DMS 273 (cell line): ENCODE measurements around the gene SNX14.

Source experiments
- DNase-seq: peaks from one replicate; lab custom pipeline; 2025; ENCODE audit not compliant: unreplicated experiment; lab: John Stamatoyannopoulos, UW

The SNX14 gene

GRCh38 chr6:85516168-85516567 lies 77.5 kb downstream of the SNX14 start:
- DNase-seq: no peak

- no peak for DNase-seq
These were observed 87.1 kb downstream of the SNX14 start for GRCh38 chr6:85506441-85507093.

DNA sequence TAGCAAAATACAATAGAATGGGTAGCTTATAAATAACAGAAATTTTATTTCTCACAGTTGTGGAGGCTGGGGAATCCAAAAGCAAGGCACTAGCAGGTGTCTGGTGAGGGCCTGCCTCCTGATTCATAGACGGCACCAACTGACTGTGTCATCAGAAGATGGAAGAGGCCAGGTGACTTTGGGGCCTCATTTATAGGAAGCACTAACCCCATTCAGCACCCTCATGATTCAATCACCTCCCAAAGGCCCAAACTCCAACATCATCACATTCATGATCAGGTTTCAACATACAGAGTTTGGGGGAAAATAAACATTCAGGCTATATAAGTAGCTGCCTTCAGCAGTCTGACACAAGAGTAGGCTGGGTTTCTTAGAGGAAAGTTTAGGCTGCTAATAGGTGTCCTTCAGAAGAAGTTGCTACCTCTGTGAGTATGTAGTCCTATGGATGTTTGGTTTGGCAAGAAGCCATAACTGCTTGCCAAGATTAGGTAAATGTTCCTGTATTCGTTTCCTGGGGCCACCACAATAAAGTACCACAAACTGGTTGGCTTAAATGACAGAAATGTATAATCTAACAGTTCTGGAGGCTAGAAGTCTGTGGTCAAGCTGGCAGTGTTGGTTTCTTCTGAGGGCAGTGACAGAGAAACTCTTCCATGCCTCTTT lies 94.9 kb downstream of the SNX14 start:
- DNase-seq: peak; percentile 40

DNA sequence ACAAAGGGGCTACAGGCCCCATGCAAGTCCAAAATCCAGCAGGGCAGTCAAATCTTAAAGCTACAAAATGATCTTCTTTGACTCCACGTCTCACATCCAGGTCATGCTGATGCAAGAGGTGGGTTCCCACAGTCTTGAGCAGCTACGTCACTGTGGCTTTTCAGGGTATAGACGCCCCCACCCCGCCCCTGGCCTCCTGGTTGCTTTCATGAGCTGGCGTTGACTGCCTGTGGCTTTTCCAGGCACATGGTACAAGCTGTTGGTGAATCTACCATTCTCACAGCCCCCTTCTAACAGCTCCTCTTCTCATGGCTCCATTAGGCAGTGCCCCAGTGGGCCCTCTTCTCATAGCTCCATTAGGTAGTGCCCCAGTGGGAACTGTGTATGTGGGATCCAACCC lies 96.8 kb downstream of the SNX14 start:
- DNase-seq: no peak

DNA sequence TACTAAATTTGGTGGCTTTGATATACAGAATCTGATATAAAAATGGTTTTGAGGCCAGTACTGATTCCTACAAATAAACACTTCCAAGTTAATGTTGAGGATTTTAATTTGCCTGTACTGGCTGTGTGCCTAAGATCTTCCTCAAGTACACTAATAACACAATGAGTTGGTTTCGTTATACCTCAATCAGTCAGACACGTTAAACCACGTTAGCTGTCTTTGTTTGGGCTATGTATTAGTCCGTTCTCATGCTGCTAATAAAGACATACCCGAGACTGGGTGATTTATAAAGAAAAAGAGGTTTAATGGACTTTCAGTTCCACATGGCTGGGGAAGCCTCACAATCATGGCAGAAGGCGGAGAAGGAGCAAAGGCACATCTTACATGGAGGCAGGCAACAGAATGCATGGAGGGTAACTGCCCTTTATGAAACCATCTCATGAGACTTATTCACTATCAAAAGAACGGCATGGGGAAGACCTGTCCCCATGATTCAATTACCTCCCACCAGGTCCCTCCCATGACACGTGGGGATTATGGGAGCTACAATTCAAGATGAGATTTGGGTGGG lies 97.6 kb downstream of the SNX14 start:
- no peak for DNase-seq

- no peak for DNase-seq
These were observed 98.8 kb downstream of the SNX14 start for GRCh38 chr6:85494547-85495536.

DNA sequence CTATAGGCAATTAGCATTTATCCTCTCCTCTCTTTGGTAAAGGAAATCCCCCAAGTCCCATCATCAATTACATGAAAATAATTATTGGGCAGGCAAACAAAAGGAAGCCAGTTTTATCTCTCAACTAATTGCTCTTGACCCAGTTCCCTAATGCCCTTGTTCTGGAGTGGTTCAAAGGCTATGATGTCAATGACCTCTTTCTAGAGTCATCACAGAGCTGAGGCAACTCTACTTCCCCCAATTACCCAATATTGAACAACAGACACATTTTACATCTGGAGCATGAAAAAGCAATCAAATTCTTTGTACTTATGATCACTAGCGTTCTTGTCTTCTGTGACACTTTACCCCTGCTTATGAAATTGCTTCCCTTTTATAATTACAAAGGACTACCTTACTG lies 100.3 kb downstream of the SNX14 start:
- no peak for DNase-seq

DNA sequence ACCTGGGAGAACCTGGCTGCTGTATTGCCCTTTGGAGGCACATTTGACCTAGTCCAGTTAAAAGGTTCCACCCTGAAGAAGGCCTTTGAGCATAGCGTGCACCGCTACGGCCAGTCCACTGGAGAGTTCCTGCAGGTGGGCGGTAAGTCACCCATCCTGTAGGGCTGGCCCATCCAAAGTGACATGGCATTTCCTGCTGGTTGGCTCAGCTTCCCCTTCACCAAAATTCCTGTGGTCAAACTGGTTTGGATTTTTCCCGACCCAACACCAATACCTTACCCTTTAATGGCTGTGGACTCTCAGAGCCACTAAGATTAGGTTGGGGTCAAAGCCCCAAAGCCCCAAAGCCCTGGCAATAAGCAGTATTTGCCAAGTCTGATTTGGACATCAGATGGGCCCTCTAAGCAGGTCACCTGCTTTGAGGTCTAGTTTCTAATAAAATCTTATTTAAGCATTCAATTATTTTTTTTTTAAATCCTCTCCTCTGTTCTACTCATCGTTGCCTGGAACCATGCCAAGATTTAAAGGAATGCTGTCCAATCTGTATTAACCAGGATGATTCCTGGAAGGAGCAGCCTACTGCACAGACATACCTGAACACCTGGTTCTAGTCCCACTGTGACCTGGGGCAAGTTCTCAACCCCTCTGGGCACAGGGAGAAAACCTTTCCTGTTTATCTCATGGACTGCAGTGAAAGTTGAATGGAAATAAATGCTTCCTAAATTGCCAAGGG lies 103.0 kb downstream of the SNX14 start:
- peak; percentile 8 for DNase-seq

- peak; percentile 95 for DNase-seq
These were observed 108.7 kb downstream of the SNX14 start for GRCh38 chr6:85484948-85485347.

DNA sequence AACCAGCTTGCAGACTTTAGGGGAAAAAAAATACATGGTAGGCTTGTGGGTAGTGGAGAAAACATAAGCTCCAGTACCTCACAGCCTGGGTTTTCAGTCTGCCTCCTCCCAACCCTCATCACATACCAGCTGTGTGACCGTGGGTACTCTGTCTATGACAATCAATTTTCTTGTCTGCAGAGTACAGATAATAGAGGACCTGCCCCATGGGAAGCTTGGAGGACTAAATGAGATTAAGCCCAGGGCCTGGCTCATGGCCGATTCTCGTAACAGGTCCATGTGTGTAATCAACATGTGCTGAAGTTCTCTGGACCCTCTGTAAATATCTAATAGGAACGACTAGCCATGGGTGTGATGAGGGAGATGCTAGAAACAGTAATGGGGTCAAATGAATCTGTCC lies 109.8 kb downstream of the SNX14 start:
- DNase-seq: no peak

DNA sequence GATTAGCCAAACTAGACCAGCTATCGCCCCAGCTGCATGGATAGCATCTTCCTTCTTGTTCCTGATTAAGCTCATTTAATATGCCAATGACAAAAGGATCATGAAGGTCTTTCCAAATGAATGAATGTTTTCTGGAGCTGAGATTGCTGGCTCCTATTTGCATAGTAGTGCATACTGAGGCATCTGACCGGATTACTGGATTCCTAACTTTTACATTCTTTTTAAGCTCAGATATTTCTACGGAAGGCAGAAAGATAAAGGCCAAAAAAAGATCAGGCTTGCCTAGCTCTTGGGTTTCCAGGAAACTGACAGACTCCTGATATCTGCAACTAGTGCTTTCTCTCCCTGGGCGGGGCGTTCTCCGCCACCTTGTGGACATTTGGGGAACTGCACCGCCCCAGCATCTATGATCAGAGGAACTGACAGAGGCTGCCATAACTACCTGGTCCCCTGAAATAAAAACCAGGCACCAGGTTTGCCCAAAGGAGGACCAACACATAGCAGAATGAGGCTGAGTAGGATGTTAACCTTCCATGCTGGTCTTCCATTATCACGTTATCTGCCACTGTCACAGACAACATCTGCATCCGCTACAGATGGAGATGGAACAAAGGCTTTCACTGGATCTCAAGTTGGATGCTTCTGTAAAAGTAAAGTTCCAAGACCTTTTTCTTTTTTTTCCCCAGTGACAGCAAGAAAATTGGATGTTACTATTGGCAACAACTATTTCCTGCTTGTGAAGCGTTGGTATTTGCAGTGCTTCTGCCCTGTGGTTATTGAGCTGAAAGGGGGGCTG lies 110.6 kb downstream of the SNX14 start:
- DNase-seq: peak; percentile 84

- no peak for DNase-seq
These were observed 111.3 kb downstream of the SNX14 start for GRCh38 chr6:85482206-85482904.

DNA sequence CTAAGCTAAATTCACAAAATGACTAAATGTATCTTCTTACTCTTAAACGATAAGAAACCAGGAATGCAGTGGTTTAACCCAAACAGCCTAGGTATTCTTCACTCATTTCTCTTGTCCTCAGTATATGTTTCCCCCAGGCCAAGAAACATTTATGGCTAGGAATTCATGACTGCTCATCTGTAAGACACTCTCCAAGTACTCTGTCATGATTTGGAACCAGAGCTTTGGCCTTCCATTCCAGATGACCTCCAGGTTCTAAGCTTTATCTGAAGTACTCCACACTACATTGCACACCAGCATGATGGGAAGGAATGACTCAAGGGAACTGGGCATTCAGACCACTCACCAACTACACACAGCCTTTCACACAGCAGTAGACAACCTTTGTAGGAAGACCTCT lies 114.5 kb downstream of the SNX14 start:
- DNase-seq: no peak

DNA sequence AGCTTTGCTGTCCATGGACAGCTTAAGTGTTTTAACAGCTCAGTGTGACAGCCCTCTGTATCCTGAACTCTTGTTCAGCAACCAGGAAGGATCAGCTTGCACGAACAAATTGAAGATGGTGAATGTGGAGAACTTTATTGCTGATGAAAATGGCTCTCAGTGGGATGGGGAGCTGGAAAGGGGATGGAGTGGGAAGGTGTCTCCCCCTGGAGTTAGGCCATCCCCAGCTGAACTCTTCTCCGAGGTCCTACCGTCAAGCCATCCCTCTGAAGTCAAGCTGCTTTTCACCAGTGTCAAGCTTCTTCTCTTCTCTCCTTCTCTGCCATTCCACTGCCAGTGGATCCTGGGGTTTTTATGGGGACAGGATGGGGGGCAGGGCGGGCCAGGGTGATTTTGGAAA lies 117.1 kb downstream of the SNX14 start:
- no peak for DNase-seq

- no peak for DNase-seq
These were observed 119.9 kb downstream of the SNX14 start for GRCh38 chr6:85473748-85474147.

GRCh38 chr6:85472744-85473143 lies 120.9 kb downstream of the SNX14 start:
- no peak for DNase-seq

DNA sequence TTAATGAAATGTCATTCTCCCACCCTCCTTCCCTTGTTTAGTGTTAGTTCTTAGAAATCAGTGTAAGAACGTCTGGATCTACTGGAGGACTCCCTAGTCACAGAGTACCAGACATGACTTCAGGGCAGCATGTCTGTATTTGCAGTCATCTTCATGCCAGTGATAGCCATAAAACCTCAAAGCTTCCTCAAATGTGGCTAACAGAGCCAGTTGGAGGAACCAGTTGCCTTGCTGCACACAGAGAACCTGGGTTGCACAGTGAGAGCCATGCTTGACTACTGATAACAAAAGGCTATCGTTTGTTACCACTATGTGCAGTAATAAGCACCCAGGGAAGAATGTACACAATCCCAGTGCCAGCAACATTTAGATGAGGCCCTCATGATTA lies 123.6 kb downstream of the SNX14 start:
- DNase-seq: no peak

GRCh38 chr6:85469276-85470022 lies 124.2 kb downstream of the SNX14 start:
- DNase-seq: no peak

GRCh38 chr6:85468326-85468725 lies 125.3 kb downstream of the SNX14 start:
- no peak for DNase-seq
